Neuron (in vitro differentiated cells): ENCODE results near the gene DENND2D.

Source experiments
- H2AFZ ChIP-seq: one replicate; pipeline ENCODE4 v1.6.1; 2013; ENCODE audit warnings: low read depth, mild to moderate bottlenecking, inconsistent platforms, low read length, moderate library complexity
- H3K27me3 ChIP-seq: one replicate; pipeline ENCODE4 v1.6.1; 2013; ENCODE audit warnings: low read length; ENCODE audit not compliant: insufficient read depth
- H3K36me3 ChIP-seq: one replicate; pipeline ENCODE4 v1.6.1; 2013; ENCODE audit warnings: low read length; ENCODE audit not compliant: insufficient read depth
- H3K4me1 ChIP-seq: one replicate; pipeline ENCODE4 v1.6.1; 2013; ENCODE audit warnings: low read length; ENCODE audit not compliant: insufficient read depth
- H3K4me3 ChIP-seq: 2 replicates; pipeline ENCODE4 v1.5.1; 2013; ENCODE audit warnings: mild to moderate bottlenecking, low read length, moderate library complexity
- H3K9me3 ChIP-seq: one replicate; pipeline ENCODE4 v1.6.1; 2013; ENCODE audit warnings: low read length

DENND2D gene

GRCh38 chr1:111172463-111172862 lies 28.0 kb downstream of the DENND2D start:
- Histone ChIP-seq H3K4me1 (no peaks in the 10 kb centered on the region), H3K4me3 (no peak overlapping the region), H3K27me3 (no peaks in the 10 kb centered on the region), H3K9me3 (no peaks in the 10 kb centered on the region), H3K36me3 (peaks cover 28% of the 10 kb centered on the region), H2AFZ (no peak overlapping the region)

GRCh38 chr1:111164151-111164550 lies 36.3 kb downstream of the DENND2D start:
- H3K4me1 ChIP-seq = no peaks in the 10 kb centered on the region
- H2AFZ ChIP-seq = no peak overlapping the region
- H3K9me3 ChIP-seq = no peaks in the 10 kb centered on the region
- peaks cover 26% of the 10 kb centered on the region for H3K36me3 ChIP-seq
- no peak overlapping the region for H3K4me3 ChIP-seq
- no peaks in the 10 kb centered on the region for H3K27me3 ChIP-seq

- peaks cover 26% of the 10 kb centered on the region for H3K36me3 ChIP-seq
- no peaks in the 10 kb centered on the region for H3K27me3 ChIP-seq
- H2AFZ ChIP-seq = no peak overlapping the region
- no peaks in the 10 kb centered on the region for H3K9me3 ChIP-seq
- no peak overlapping the region for H3K4me3 ChIP-seq
- H3K4me1 ChIP-seq = no peaks in the 10 kb centered on the region
Observed at GRCh38 chr1:111163363-111163762, 37.1 kb downstream of the DENND2D start.

GRCh38 chr1:111162488-111162880 lies 38.0 kb downstream of the DENND2D start:
- Histone ChIP-seq H3K27me3 (no peaks in the 10 kb centered on the region), H3K36me3 (peaks cover 17% of the 10 kb centered on the region), H2AFZ (no peak overlapping the region), H3K9me3 (no peaks in the 10 kb centered on the region), H3K4me1 (no peaks in the 10 kb centered on the region), H3K4me3 (no peak overlapping the region)

GRCh38 chr1:111161843-111162487 lies 38.5 kb downstream of the DENND2D start:
- no peak overlapping the region for H3K4me3 ChIP-seq
- H3K9me3 ChIP-seq = no peaks in the 10 kb centered on the region
- no peak overlapping the region for H2AFZ ChIP-seq
- H3K27me3 ChIP-seq = no peaks in the 10 kb centered on the region
- H3K36me3 ChIP-seq = peaks cover 16% of the 10 kb centered on the region
- no peaks in the 10 kb centered on the region for H3K4me1 ChIP-seq

GRCh38 chr1:111157431-111157830 lies 43.0 kb downstream of the DENND2D start:
- Histone ChIP-seq H3K27me3 (no peaks in the 10 kb centered on the region), H3K4me3 (no peak overlapping the region), H3K36me3 (peaks cover 28% of the 10 kb centered on the region), H3K4me1 (no peaks in the 10 kb centered on the region), H2AFZ (no peak overlapping the region), H3K9me3 (peaks cover 5% of the 10 kb centered on the region)

GRCh38 chr1:111154021-111154999 lies 46.1 kb downstream of the DENND2D start:
- H3K36me3 ChIP-seq = peaks cover 32% of the 10 kb centered on the region
- H2AFZ ChIP-seq = no peak overlapping the region
- no peaks in the 10 kb centered on the region for H3K27me3 ChIP-seq

GRCh38 chr1:111151838-111152237 lies 48.6 kb downstream of the DENND2D start:
- Histone ChIP-seq H3K27me3 (no peaks in the 10 kb centered on the region), H3K36me3 (peaks cover 50% of the 10 kb centered on the region), H3K4me1 (no peaks in the 10 kb centered on the region), H3K9me3 (peaks cover 5% of the 10 kb centered on the region), H2AFZ (no peak overlapping the region), H3K4me3 (no peak overlapping the region)

More at GRCh38 chr1:111154021-111154999, 46.1 kb downstream of the DENND2D start:
- Histone ChIP-seq H3K9me3 (peaks cover 5% of the 10 kb centered on the region), H3K4me1 (no peaks in the 10 kb centered on the region), H3K4me3 (no peak overlapping the region)

- Histone ChIP-seq H3K9me3 (no peaks in the 10 kb centered on the region), H2AFZ (no peak overlapping the region), H3K27me3 (no peaks in the 10 kb centered on the region), H3K4me1 (no peaks in the 10 kb centered on the region), H3K4me3 (no peak overlapping the region), H3K36me3 (peaks cover 50% of the 10 kb centered on the region)
Observed at GRCh38 chr1:111148376-111148881, 52.0 kb downstream of the DENND2D start.

- H3K36me3 ChIP-seq = peaks cover 45% of the 10 kb centered on the region
- H3K4me3 ChIP-seq = no peak overlapping the region
Observed at GRCh38 chr1:111147948-111148347, 52.5 kb downstream of the DENND2D start.

GRCh38 chr1:111145963-111146768 lies 54.3 kb downstream of the DENND2D start:
- Histone ChIP-seq H2AFZ (no peak overlapping the region), H3K4me3 (no peak overlapping the region), H3K36me3 (peaks cover 38% of the 10 kb centered on the region), H3K27me3 (no peaks in the 10 kb centered on the region), H3K9me3 (no peaks in the 10 kb centered on the region), H3K4me1 (peaks cover 14% of the 10 kb centered on the region)

More at GRCh38 chr1:111147948-111148347, 52.5 kb downstream of the DENND2D start:
- no peaks in the 10 kb centered on the region for H3K27me3 ChIP-seq
- H3K4me1 ChIP-seq = no peaks in the 10 kb centered on the region
- no peaks in the 10 kb centered on the region for H3K9me3 ChIP-seq
- no peak overlapping the region for H2AFZ ChIP-seq

- Histone ChIP-seq H3K9me3 (no peaks in the 10 kb centered on the region), H3K4me1 (peaks cover 20% of the 10 kb centered on the region), H3K4me3 (no peak overlapping the region), H3K27me3 (no peaks in the 10 kb centered on the region), H3K36me3 (peaks cover 35% of the 10 kb centered on the region), H2AFZ (no peak overlapping the region)
Observed at GRCh38 chr1:111145542-111145941, 54.9 kb downstream of the DENND2D start.
